Activated T-cell treated with anti-CD3 and anti-CD28 coated beads, Interleukin-2, amount 50 U/mL, for 72 hours (primary cell): Measurements from ENCODE around the gene PTCH1. TPM values are rescaled to one million over a fixed set of nuclear protein-coding genes. Genes with fewer than 3 reads are reported as not detected.

Source experiments
- ATAC-seq, 2 donors: fragments of 150-1000 bp; cut with Tn5 transposase; replicated peaks in 1 of 2; 2 replicates each; pipeline ENCODE4 v1.10.0; 2021; ENCODE audit warnings: moderate library complexity in 2 of 2, mild to moderate bottlenecking in 1 of 2
- DNase-seq, 2 donors: peaks; one replicate each; pipeline ENCODE4 v3.0.0; 2021 to 2022; ENCODE audit warnings: mixed read lengths in 1 of 2
- H3K27ac Mint-ChIP-seq: one replicate; pipeline ENCODE4 v1.8.0; 2022; ENCODE audit warnings: mild to moderate bottlenecking, moderate library complexity, mixed read lengths
- H3K27me3 Mint-ChIP-seq: one replicate; pipeline ENCODE4 v1.8.0; 2022; ENCODE audit warnings: low read depth, mixed read lengths
- H3K36me3 Mint-ChIP-seq, 2 donors: one replicate each; pipeline ENCODE4 v1.8.0; 2022; ENCODE audit warnings: mixed read lengths in 2 of 2, mild to moderate bottlenecking in 1 of 2; ENCODE audit not compliant: insufficient read depth in 2 of 2
- H3K4me1 Mint-ChIP-seq: one replicate; pipeline ENCODE4 v1.8.0; 2022; ENCODE audit warnings: low read depth, mixed read lengths
- H3K4me3 Mint-ChIP-seq, 2 donors: one replicate each; pipeline ENCODE4 v1.8.0; 2022; ENCODE audit warnings: mild to moderate bottlenecking in 2 of 2, mixed read lengths in 2 of 2, moderate library complexity in 2 of 2
- H3K9me3 Mint-ChIP-seq, 2 donors: one replicate each; pipeline ENCODE4 v1.8.0; 2022; ENCODE audit warnings: mixed read lengths in 2 of 2
- total RNA-seq, 2 donors: library from RNA; stranded (reverse); gene quantifications; one replicate each; pipeline ENCODE4 v1.2.3, GENCODE V29; 2022

The PTCH1 gene
- total RNA-seq, result 10 to 100 TPM in 1 of 2 donors, 1 to 10 TPM in 1; 5.9 to 10.5 TPM

GRCh38 chr9:95516734-95517558 is at the start of gene PTCH1:
Gene PTCH1 (minus strand): TSS chr9:95516971.
- ATAC-seq (peak; percentile 52 to 54), DNase-seq (peak; percentile 40 to 49)
- H3K27ac Mint-ChIP-seq, result no peak within 1 kb of the TSS
- peaks cover 3% of the 10 kb centered on the region in 2 donors for H3K36me3 Mint-ChIP-seq
- H3K4me1 Mint-ChIP-seq, result peaks cover 32% of the 10 kb centered on the region
- H3K27me3 Mint-ChIP-seq, result peaks cover 38% of the 10 kb centered on the region
- H3K4me3 Mint-ChIP-seq, result peak within 1 kb of the TSS; percentile 99 to 100
- peaks cover 2 to 8% of the 10 kb centered on the region in 2 donors for H3K9me3 Mint-ChIP-seq

GRCh38 chr9:95565982-95566381 is 49.2 kb upstream of the PTCH1 start:
- H3K36me3 Mint-ChIP-seq, result no peaks in the 10 kb centered on the region
- H3K4me3 Mint-ChIP-seq, result no peak overlapping the region
- no peaks in the 10 kb centered on the region for H3K9me3 Mint-ChIP-seq
- DNase-seq, result no peak
- no peak for ATAC-seq
- no peak overlapping the region for H3K27ac Mint-ChIP-seq
- H3K27me3 Mint-ChIP-seq, result peaks cover 34% of the 10 kb centered on the region
- H3K4me1 Mint-ChIP-seq, result peaks cover 24% of the 10 kb centered on the region

- no peak for DNase-seq
- peaks cover 40% of the 10 kb centered on the region for H3K27me3 Mint-ChIP-seq
- no peak overlapping the region for H3K27ac Mint-ChIP-seq
- H3K4me1 Mint-ChIP-seq, result peaks cover 7% of the 10 kb centered on the region
- H3K4me3 Mint-ChIP-seq, result no peak overlapping the region
- H3K36me3 Mint-ChIP-seq, result peaks cover 1 to 2% of the 10 kb centered on the region in 2 donors
- peaks cover 4 to 5% of the 10 kb centered on the region in 2 donors for H3K9me3 Mint-ChIP-seq
- no peak for ATAC-seq
These were observed 45.1 kb upstream of the PTCH1 start for GRCh38 chr9:95561913-95562312.

GRCh38 chr9:95557142-95557541 is 40.4 kb upstream of the PTCH1 start:
- no peak for DNase-seq
- Mint-ChIP-seq H3K4me3 (no peak overlapping the region), H3K36me3 (peaks cover 2 to 3% of the 10 kb centered on the region in 2 donors), H3K4me1 (peaks cover 11% of the 10 kb centered on the region), H3K9me3 (peaks cover 4 to 6% of the 10 kb centered on the region in 2 donors), H3K27me3 (peaks cover 67% of the 10 kb centered on the region), H3K27ac (no peak overlapping the region)
- no peak for ATAC-seq

GRCh38 chr9:95556521-95556920 is 39.8 kb upstream of the PTCH1 start:
- Mint-ChIP-seq H3K4me3 (no peak overlapping the region), H3K9me3 (peaks cover 4 to 6% of the 10 kb centered on the region in 2 donors), H3K36me3 (peaks cover 2 to 3% of the 10 kb centered on the region in 2 donors), H3K27ac (no peak overlapping the region), H3K27me3 (peaks cover 62% of the 10 kb centered on the region), H3K4me1 (peaks cover 10% of the 10 kb centered on the region)
- no peak for DNase-seq
- no peak for ATAC-seq

GRCh38 chr9:95552814-95553546 is 36.2 kb upstream of the PTCH1 start:
- ATAC-seq (peak; percentile 82 to 85), DNase-seq (peak; percentile 42 to 45)
- H3K27ac Mint-ChIP-seq, result no peak overlapping the region
- H3K27me3 Mint-ChIP-seq, result peaks cover 53% of the 10 kb centered on the region
- peaks cover 2 to 3% of the 10 kb centered on the region in 2 donors for H3K36me3 Mint-ChIP-seq
- peak overlapping the region; percentile 50 to 70 for H3K4me3 Mint-ChIP-seq
- peaks cover 4 to 6% of the 10 kb centered on the region in 2 donors for H3K9me3 Mint-ChIP-seq
- peaks cover 16% of the 10 kb centered on the region for H3K4me1 Mint-ChIP-seq

- ATAC-seq (no peak), DNase-seq (no peak)
- peaks cover 50% of the 10 kb centered on the region for H3K27me3 Mint-ChIP-seq
- H3K4me1 Mint-ChIP-seq, result peaks cover 16% of the 10 kb centered on the region
- no peak overlapping the region for H3K27ac Mint-ChIP-seq
- H3K9me3 Mint-ChIP-seq, result peaks cover 3 to 4% of the 10 kb centered on the region in 2 donors
- H3K36me3 Mint-ChIP-seq, result peaks cover 1 to 2% of the 10 kb centered on the region in 2 donors
- peak overlapping the region in 1 of 2 donors; percentile 70 for H3K4me3 Mint-ChIP-seq
These were observed 35.5 kb upstream of the PTCH1 start for GRCh38 chr9:95552255-95552654.

- Mint-ChIP-seq H3K27me3 (peaks cover 41% of the 10 kb centered on the region), H3K4me3 (no peak overlapping the region), H3K36me3 (peaks cover 0 to 2% of the 10 kb centered on the region in 2 donors), H3K27ac (no peak overlapping the region), H3K4me1 (peaks cover 16% of the 10 kb centered on the region), H3K9me3 (no peaks in the 10 kb centered on the region)
- ATAC-seq (peak; percentile 47 to 52), DNase-seq (no peak)
These were observed 34.6 kb upstream of the PTCH1 start for GRCh38 chr9:95551406-95551805.

- Mint-ChIP-seq H3K4me3 (no peak overlapping the region), H3K27me3 (peaks cover 36% of the 10 kb centered on the region), H3K4me1 (peaks cover under 1% of the 10 kb centered on the region), H3K36me3 (no peaks in the 10 kb centered on the region), H3K9me3 (no peaks in the 10 kb centered on the region), H3K27ac (no peak overlapping the region)
- no peak for ATAC-seq
- DNase-seq, result no peak
These were observed 29.2 kb upstream of the PTCH1 start for GRCh38 chr9:95545831-95546567.

GRCh38 chr9:95533996-95534680 is 17.4 kb upstream of the PTCH1 start:
- Mint-ChIP-seq H3K27ac (no peak overlapping the region), H3K4me3 (no peak overlapping the region), H3K4me1 (no peaks in the 10 kb centered on the region), H3K27me3 (peaks cover 20% of the 10 kb centered on the region), H3K36me3 (no peaks in the 10 kb centered on the region), H3K9me3 (no peaks in the 10 kb centered on the region)
- DNase-seq (no peak), ATAC-seq (no peak)

GRCh38 chr9:95529910-95530309 is 13.1 kb upstream of the PTCH1 start:
- no peaks in the 10 kb centered on the region for H3K36me3 Mint-ChIP-seq
- DNase-seq (no peak), ATAC-seq (no peak)
- H3K4me3 Mint-ChIP-seq, result no peak overlapping the region
- H3K27ac Mint-ChIP-seq, result no peak overlapping the region
- no peaks in the 10 kb centered on the region for H3K4me1 Mint-ChIP-seq
- peaks cover 47% of the 10 kb centered on the region for H3K27me3 Mint-ChIP-seq
- H3K9me3 Mint-ChIP-seq, result no peaks in the 10 kb centered on the region

- ATAC-seq (no peak), DNase-seq (no peak)
- Mint-ChIP-seq H3K27ac (no peak overlapping the region), H3K36me3 (no peaks in the 10 kb centered on the region), H3K27me3 (peaks cover 47% of the 10 kb centered on the region), H3K4me3 (no peak overlapping the region), H3K4me1 (no peaks in the 10 kb centered on the region), H3K9me3 (no peaks in the 10 kb centered on the region)
These were observed 12.2 kb upstream of the PTCH1 start for GRCh38 chr9:95528908-95529502.
